Measurements from ENCODE around the gene ATXN1.

ATXN1 gene

DNA sequence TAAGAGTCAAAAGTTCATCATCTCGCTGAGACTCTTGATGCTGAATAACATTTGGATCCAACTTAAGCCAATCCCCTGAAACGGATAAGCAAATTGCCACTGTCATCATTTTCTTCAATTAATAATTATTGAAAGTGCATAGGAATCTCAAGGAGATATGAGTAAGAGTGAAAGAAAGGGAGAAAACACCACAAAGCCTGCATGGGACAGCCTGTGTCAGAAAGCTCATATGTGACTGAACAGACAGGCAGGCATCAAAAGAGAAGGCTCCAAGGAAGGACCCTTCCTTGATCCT lies 13.3 kb downstream of the ATXN1 start:
- Mint-ChIP-seq H3K36me3 (ENCODE audit: low read depth) (peaks cover 29% of the 10 kb centered on the region), H3K4me3 (no peak overlapping the region), H3K4me1 (peaks cover 49% of the 10 kb centered on the region), H3K9me3 (no peaks in the 10 kb centered on the region), H3K27me3 (no peaks in the 10 kb centered on the region), H3K27ac (no peak overlapping the region)
- DNase-seq = no peak
- ATAC-seq = no peak

DNA sequence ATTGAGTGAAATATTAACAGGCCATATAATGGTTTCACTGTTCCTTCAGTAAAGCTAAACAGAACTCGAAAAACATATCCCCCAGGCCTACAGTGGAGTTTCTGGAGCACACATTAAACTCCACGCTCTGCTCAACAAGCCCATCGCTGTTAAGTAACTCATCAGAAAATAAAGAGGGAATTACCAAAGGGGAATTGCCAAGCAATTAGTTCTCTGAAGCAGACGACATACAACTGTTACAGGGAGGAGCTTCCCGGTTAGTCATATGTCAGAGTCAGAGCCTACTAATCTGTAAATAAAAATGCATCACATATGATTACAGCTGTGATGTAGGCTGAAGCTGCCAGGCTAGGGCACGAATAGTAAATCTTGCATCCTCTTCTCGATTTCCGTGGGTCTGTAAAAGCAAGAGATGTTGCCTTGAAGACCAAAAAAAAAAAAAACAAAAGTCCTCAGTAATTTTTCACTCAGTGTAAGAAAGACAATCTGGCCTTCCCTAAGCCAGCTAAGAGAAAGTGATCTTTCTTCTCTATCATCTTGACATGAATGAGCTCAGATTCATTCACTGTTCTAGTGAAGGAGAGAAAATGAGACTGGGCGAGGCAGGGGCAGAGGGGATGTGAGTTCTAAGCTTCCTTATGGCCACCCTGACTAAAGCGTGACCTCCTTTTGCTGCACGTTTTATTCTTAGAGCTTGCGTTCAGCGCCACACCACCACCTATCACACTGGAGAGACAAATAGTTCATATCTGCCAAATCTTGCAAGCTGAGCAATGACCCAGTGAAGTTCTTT lies 13.8 kb downstream of the ATXN1 start:
- Mint-ChIP-seq H3K27me3 (no peaks in the 10 kb centered on the region), H3K9me3 (no peaks in the 10 kb centered on the region), H3K4me1 (peaks cover 49% of the 10 kb centered on the region), H3K36me3 (ENCODE audit: low read depth) (peaks cover 30% of the 10 kb centered on the region), H3K4me3 (no peak overlapping the region), H3K27ac (peak overlapping the region; percentile 25)
- DNase-seq (no peak), ATAC-seq (peak; percentile 80)

DNA sequence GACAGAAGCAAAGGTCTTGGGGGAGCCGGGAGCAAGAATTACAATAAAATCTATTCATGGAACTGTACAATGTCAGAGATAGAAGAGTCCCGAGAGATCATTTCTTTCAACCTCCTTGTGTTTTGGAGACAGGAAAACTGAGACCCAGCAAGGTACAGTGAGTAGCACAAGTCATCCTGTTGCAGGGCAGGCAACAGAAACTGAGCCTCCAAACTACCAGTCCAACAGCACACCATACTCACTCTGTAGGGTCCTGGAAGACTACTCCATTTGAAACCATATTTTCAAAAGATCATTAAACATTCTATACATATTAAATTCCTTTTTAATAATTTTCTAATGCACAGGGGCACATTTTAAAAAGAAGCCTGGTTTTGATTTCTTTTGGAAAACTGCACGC lies 14.4 kb downstream of the ATXN1 start:
- Mint-ChIP-seq H3K27ac (no peak overlapping the region), H3K9me3 (no peaks in the 10 kb centered on the region), H3K4me3 (no peak overlapping the region), H3K4me1 (peaks cover 52% of the 10 kb centered on the region), H3K27me3 (no peaks in the 10 kb centered on the region), H3K36me3 (ENCODE audit: low read depth) (peaks cover 29% of the 10 kb centered on the region)
- no peak for ATAC-seq
- DNase-seq = no peak

DNA sequence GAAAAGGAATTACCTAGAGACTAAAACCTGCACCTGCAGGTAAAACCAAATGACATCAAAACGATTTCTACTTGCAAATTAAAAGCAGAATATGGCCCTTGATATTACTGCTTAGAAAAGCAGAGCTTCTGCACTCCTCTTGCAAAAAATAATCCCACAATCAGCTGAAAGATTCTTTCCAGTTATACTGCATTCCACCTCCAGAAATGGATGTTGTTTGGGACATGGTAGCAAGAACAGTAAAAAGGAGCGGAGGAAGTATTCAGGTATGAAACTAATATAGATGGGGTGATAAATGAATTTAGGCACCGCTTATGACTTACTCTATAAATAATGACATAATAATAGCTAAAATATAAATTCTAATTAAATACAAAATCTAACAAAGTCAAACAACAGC lies 14.9 kb downstream of the ATXN1 start:
- Mint-ChIP-seq H3K27me3 (no peaks in the 10 kb centered on the region), H3K27ac (no peak overlapping the region), H3K4me1 (peaks cover 56% of the 10 kb centered on the region), H3K9me3 (no peaks in the 10 kb centered on the region), H3K4me3 (no peak overlapping the region), H3K36me3 (ENCODE audit: low read depth) (peaks cover 28% of the 10 kb centered on the region)
- DNase-seq (no peak), ATAC-seq (no peak)

DNA sequence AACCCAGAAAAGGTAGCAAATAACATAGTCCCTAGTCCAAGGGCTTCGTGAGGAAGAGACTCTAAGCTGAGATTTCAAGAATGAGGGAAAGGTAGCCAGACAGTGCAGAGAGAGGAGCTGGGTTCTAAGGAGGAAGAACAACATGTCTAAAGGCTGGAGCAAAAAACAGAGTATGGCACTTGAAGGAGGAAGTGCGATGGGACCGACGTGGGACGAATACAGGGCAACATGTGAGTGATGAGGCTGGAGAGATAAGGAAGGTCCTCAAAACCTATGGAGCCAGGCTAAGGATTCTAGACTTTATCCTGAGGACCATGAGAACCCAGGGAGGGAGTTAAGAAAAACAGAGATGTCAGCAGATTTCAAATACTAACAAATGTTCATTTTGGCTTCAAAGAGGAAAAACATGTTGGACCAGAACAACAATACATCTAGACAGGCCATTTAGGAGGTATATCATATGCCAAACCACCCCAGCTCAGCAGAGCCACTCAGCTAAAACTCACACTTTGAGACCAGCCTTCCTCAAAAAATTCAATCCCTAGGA lies 17.5 kb downstream of the ATXN1 start:
- Mint-ChIP-seq H3K9me3 (no peaks in the 10 kb centered on the region), H3K4me1 (peaks cover 57% of the 10 kb centered on the region), H3K36me3 (ENCODE audit: low read depth) (peaks cover 32% of the 10 kb centered on the region), H3K27me3 (no peaks in the 10 kb centered on the region), H3K27ac (no peak overlapping the region), H3K4me3 (no peak overlapping the region)
- DNase-seq (no peak), ATAC-seq (no peak)

DNA sequence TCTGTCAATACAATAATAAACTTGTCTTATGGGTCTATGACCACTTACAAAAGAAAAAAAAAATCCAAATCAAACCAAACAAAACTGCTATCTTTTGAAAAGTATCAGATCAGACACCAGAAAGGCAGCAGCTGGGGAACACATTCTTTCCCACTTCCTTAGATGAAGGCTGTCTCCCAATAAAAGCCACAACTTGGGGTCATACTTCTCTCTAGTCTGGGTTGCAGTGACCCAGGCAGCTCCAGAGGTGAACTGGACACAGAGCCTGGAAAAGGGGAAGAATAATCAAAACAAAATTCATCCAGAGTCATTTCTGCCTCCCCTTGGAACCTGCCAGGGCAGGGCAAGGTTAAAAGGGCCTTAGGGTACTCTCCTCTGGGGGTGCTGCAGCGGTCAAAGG lies 19.1 kb downstream of the ATXN1 start:
- ATAC-seq (no peak), DNase-seq (no peak)
- Mint-ChIP-seq H3K27me3 (no peaks in the 10 kb centered on the region), H3K9me3 (no peaks in the 10 kb centered on the region), H3K4me3 (no peak overlapping the region), H3K4me1 (peaks cover 55% of the 10 kb centered on the region), H3K27ac (no peak overlapping the region), H3K36me3 (ENCODE audit: low read depth) (peaks cover 38% of the 10 kb centered on the region)

DNA sequence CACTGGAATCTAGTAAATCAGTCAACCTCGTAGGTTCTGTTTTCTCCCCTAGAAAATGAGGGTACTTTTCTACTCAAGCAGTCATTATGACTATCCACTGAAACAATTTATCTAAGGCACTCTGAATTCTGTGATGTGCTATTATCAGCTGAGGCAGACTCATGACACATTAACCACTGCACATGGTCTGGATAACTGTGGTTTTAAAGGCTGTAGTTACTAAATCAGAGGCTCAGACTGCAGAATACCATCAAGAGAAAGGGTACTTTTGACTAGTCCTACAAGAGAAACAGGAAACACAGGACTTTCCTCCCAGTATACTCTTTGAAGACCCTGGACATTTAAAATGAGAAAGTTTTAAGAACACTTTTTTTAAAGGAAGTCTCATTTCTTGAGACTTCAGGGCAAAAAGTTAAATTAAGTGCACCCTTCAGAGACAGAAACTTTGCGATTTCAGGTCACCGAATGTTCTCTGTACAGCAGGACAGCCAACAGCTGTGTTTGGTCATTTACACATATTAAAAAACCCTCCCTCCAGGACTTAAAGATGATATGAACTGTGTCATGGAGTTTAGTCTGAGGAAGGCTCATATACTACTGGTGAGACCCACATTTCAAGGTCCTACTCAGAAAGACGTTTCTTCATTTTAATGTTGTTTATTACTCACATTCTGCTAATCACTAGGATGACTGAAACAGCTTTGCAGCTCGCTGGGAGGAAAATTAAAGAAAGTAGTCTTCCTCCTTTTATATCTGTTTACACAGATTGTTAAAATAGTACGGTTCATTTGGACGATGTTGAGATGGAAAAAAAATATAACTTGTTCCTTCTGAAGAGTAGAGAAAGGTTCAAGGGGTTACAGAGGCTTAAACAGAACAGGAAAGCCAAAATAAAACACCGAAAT lies 19.9 kb downstream of the ATXN1 start:
- peaks cover 57% of the 10 kb centered on the region for H3K4me1 Mint-ChIP-seq
- H3K27ac Mint-ChIP-seq = peak overlapping the region; percentile 15
- H3K4me3 Mint-ChIP-seq = no peak overlapping the region
- H3K36me3 Mint-ChIP-seq (ENCODE audit: low read depth) = peaks cover 38% of the 10 kb centered on the region
- DNase-seq = no peak
- ATAC-seq = peak; percentile 94
- no peaks in the 10 kb centered on the region for H3K27me3 Mint-ChIP-seq
- no peaks in the 10 kb centered on the region for H3K9me3 Mint-ChIP-seq

DNA sequence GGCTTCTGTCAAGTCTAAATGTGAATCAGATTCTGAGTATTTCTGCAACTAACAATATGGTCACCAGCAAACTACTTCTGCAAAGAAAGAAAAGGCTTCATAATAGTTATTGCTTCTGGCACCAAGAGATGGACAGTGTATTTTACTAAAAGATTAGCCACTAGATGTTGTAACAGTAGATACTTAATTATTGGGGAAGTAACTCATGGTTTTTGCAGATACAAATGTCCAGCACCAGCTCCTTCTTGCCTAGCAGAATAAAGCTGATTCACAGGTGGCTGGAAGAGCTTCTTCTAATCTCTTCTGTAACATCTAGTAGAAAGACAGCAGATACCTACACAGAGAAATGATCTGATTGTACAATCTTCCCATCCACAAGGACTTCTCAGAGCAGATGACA lies 21.2 kb downstream of the ATXN1 start:
- H3K9me3 Mint-ChIP-seq = no peaks in the 10 kb centered on the region
- peaks cover 48% of the 10 kb centered on the region for H3K4me1 Mint-ChIP-seq
- no peak overlapping the region for H3K4me3 Mint-ChIP-seq
- H3K27me3 Mint-ChIP-seq = no peaks in the 10 kb centered on the region
- H3K36me3 Mint-ChIP-seq (ENCODE audit: low read depth) = peaks cover 38% of the 10 kb centered on the region
- ATAC-seq (no peak), DNase-seq (no peak)
- no peak overlapping the region for H3K27ac Mint-ChIP-seq

DNA sequence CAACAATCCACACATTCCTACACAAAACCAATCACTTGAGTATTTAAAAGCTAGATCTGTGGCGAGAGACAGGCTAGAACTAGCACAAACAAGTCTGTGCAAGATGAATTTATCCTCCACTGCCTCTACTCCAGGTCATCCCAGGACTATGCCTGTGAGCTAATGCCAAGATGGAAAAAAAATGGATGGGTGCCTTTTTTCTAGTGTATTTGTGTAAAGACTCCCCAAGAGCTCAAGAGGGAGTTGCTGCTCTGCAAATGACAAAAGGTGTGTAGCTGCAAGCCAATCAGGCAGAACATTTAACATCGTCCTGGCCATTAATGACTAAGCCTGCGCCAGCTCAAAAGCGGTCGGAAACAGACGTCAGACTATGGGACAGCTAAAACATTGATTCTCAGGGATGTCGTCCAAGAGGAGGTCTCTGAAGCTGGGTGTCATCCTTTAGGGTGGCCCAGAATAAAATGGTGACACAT lies 21.9 kb downstream of the ATXN1 start:
- Mint-ChIP-seq H3K4me1 (peaks cover 47% of the 10 kb centered on the region), H3K36me3 (ENCODE audit: low read depth) (peaks cover 38% of the 10 kb centered on the region)
- DNase-seq = no peak

DNA sequence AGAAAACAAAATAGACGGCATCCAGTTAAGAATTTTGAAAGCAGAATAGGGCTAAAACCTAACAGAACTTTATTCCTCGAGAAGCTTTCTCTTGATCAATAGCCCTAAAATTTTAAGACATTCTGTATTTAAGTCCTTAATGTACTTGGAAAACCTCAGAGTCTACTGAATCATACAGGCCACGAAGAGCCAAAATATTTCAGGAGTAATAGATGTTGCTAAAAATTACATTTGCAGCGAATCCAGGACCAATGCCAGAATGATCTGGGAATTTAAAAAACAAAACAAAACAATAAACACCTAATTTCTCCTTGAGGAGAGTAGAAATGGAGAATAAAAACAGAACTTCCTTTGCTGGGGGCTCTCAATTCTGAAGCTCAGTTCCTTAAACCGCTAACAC lies 23.3 kb downstream of the ATXN1 start:
- Mint-ChIP-seq H3K4me3 (no peak overlapping the region), H3K27ac (no peak overlapping the region), H3K4me1 (peaks cover 47% of the 10 kb centered on the region), H3K27me3 (no peaks in the 10 kb centered on the region), H3K9me3 (no peaks in the 10 kb centered on the region), H3K36me3 (ENCODE audit: low read depth) (peaks cover 41% of the 10 kb centered on the region)
- DNase-seq (no peak), ATAC-seq (no peak)

More for the DNA sequence above, 21.9 kb downstream of the ATXN1 start:
- Mint-ChIP-seq H3K27ac (no peak overlapping the region), H3K9me3 (no peaks in the 10 kb centered on the region), H3K27me3 (no peaks in the 10 kb centered on the region), H3K4me3 (no peak overlapping the region)
- ATAC-seq = no peak

DNA sequence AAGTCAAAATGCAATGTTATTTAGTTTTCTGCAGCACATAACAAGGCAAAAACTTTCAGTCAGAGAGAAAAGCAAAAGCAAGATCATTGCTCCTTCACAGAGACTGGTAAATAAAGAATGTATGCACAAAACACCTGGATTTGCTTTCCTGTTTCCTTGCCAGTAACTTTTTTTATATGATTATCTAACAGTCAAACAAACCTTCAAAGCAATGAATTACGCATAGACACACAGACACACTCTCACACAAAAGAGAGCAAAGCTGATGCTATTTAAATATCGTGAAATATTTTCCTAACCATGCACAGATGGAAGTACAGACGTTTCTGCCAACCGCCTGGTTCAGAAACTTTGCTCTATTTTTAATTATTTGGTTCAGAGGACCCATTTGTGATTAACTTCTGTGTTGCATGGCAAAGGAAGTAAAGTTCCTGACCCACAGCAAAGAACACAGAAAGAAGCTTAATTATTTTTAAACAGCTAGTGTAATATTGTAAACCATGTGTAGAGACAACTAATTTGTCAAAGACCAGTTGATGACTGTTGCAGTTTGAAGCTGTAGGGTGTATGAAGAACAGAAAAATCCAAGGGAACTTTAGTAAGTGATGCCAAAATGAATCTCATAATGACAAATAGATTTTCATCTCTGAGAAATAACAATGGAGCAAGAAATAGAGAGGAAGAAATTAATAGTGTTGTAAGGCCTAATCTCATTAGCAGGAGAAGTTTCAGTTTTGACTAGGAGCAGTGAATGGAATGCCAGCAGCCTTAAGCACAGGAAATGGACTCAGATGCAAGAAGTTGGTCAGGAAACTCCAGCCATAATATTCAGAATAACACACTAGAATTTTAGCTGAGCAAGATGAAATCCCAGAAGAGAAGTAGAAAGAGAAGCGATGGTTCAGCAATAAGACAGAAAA lies 24.1 kb downstream of the ATXN1 start:
- peaks cover 48% of the 10 kb centered on the region for H3K4me1 Mint-ChIP-seq
- peak overlapping the region; percentile 59 for H3K27ac Mint-ChIP-seq
- no peak overlapping the region for H3K4me3 Mint-ChIP-seq
- DNase-seq (no peak), ATAC-seq (no peak)
- H3K27me3 Mint-ChIP-seq = no peaks in the 10 kb centered on the region
- peaks cover 36% of the 10 kb centered on the region for H3K36me3 Mint-ChIP-seq (ENCODE audit: low read depth)
- H3K9me3 Mint-ChIP-seq = no peaks in the 10 kb centered on the region

DNA sequence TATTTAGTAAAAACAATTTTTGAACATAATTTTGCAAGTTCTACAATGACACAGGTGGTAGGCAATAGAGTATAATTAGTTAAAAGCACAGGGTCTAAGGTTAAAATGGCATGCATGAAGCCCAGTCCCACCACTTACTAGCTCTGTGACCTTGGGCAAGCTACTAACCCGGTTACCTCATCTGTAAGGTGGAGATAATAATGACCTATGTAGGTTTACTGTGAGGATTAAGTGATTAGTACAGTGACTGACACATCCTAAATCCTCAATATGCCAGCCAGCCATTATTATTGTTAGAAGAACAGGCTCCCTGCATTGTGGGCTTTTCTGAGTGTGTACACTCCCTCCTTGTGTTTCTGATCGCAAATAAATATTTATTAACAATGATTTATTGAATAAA lies 26.2 kb downstream of the ATXN1 start:
- ATAC-seq (no peak), DNase-seq (no peak)
- H3K4me3 Mint-ChIP-seq = no peak overlapping the region
- no peaks in the 10 kb centered on the region for H3K27me3 Mint-ChIP-seq
- H3K27ac Mint-ChIP-seq = no peak overlapping the region
- H3K9me3 Mint-ChIP-seq = no peaks in the 10 kb centered on the region
- peaks cover 46% of the 10 kb centered on the region for H3K4me1 Mint-ChIP-seq
- peaks cover 29% of the 10 kb centered on the region for H3K36me3 Mint-ChIP-seq (ENCODE audit: low read depth)

DNA sequence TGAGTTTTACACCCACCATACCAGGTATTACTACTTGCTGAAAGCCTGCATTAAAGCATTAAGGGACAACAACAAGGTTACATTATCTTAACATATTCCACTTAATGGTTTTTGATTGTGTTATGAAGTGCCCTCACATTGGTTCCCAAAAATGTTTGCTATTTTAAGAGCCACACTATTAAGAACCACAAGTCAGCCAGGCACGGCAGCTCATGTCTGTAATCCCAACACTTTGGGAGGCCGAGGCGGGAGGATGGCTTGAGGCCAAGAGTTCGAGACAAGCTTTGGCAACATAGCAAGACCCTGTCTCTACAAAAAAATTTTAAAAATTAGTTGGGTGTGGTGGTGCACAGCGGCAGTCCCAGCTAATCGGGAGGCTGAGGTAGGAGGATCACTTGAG lies 28.2 kb downstream of the ATXN1 start:
- peaks cover 63% of the 10 kb centered on the region for H3K4me1 Mint-ChIP-seq
- H3K27me3 Mint-ChIP-seq = no peaks in the 10 kb centered on the region
- H3K9me3 Mint-ChIP-seq = no peaks in the 10 kb centered on the region
- no peak overlapping the region for H3K27ac Mint-ChIP-seq
- ATAC-seq (no peak), DNase-seq (no peak)
- peaks cover 17% of the 10 kb centered on the region for H3K36me3 Mint-ChIP-seq (ENCODE audit: low read depth)
- H3K4me3 Mint-ChIP-seq = no peak overlapping the region

DNA sequence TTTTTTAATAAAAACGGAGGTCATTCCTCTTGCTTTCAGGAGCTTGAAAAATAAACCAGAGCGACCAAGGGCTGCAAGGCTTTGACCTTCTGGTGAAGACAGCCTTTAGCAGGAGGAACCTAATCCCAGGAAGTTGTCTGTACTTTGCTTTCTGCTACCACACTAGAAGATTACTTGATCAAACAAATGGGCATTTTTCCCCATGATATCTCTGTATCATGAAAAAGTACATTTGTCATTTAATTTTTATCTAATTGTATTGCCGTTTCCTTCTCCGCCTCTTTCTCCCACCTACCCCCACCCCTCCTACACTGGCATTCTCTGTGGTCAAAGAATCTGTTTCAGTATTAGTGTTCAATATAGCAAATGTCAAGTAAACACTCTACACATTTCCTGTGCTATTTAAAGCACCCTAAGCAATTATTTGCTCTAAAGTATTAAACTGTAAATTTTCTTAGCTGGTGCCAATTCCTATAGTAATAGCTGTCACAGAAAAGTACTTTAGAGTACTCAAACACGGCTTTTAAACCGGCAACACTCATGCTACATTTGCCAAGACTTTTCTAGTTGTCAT lies 29.7 kb downstream of the ATXN1 start:
- DNase-seq (no peak), ATAC-seq (peak; percentile 68)
- Mint-ChIP-seq H3K4me3 (peak overlapping the region; percentile 44), H3K9me3 (no peaks in the 10 kb centered on the region), H3K36me3 (ENCODE audit: low read depth) (peaks cover 9% of the 10 kb centered on the region), H3K4me1 (peaks cover 65% of the 10 kb centered on the region), H3K27me3 (no peaks in the 10 kb centered on the region), H3K27ac (peak overlapping the region; percentile 84)
